Retinal pigment epithelial cell (primary cell): ENCODE data around the gene ADGRE3.
"Not testable (repeated sequence)": the region's sequence is repeated elsewhere in the genome, so short reads cannot be mapped to it uniquely, and the experiment has no call there.

ENCODE experiments used
- DNase-seq: peaks from one replicate; pipeline ENCODE4 v3.0.0-alpha.2; 2010; ENCODE audit warnings: low read depth
- H3K4me3 ChIP-seq: 2 replicates; pipeline ENCODE4 v1.5.1; 2011; ENCODE audit warnings: mild to moderate bottlenecking, low read length, control low read depth, moderate library complexity
- CTCF ChIP-seq: conservative IDR thresholded peaks from 2 replicates; pipeline ENCODE4 v1.5.1; 2011; ENCODE audit warnings: low read depth, low read length, control low read depth, inconsistent platforms

Gene ADGRE3

GRCh38 chr19:14606627-14607026 is 68.0 kb downstream of the ADGRE3 start:
- TF ChIP-seq CTCF: no peak
- no peak for DNase-seq
- H3K4me3 ChIP-seq: no peak overlapping the region

GRCh38 chr19:14603990-14604387 is 70.7 kb downstream of the ADGRE3 start:
- no peak for TF ChIP-seq CTCF
- no peak overlapping the region for H3K4me3 ChIP-seq
- no peak for DNase-seq

- H3K4me3 ChIP-seq: no peak overlapping the region
- DNase-seq: no peak
- no peak for TF ChIP-seq CTCF
Observed at GRCh38 chr19:14599548-14600147, 75.0 kb downstream of the ADGRE3 start.

GRCh38 chr19:14595558-14595957 is 79.1 kb downstream of the ADGRE3 start:
- H3K4me3 ChIP-seq: no peak overlapping the region
- no peak for DNase-seq
- no peak for TF ChIP-seq CTCF

- DNase-seq, H3K4me3 ChIP-seq: not testable (repeated sequence)
Observed at GRCh38 chr19:14589433-14589832, 85.2 kb downstream of the ADGRE3 start.

GRCh38 chr19:14585187-14585586 is 89.5 kb downstream of the ADGRE3 start:
- DNase-seq, H3K4me3 ChIP-seq: not testable (repeated sequence)

- DNase-seq, H3K4me3 ChIP-seq: not testable (repeated sequence)
Observed at GRCh38 chr19:14584372-14584771, 90.3 kb downstream of the ADGRE3 start.

GRCh38 chr19:14582894-14583340 is 91.7 kb downstream of the ADGRE3 start, which contains the start of gene CLEC17A:
Gene CLEC17A (plus strand): TSS chr19:14583084. CDS start chr19:14583161, 77 bp downstream.
- no peak for DNase-seq
- TF ChIP-seq CTCF: no peak
- no peak within 1 kb of the TSS for H3K4me3 ChIP-seq

- no peak overlapping the region for H3K4me3 ChIP-seq
- TF ChIP-seq CTCF: no peak
- no peak for DNase-seq
Observed at GRCh38 chr19:14580623-14581237, 93.9 kb downstream of the ADGRE3 start.
